NCI-H1092 (cell line): ENCODE results near the gene PLIN5.

Experiments used
- DNase-seq: peaks from one replicate; lab custom pipeline; 2025; lab: John Stamatoyannopoulos, UW

Gene PLIN5

GRCh38 chr19:4504891-4505569 is 30.0 kb downstream of the PLIN5 start:
- no peak for DNase-seq

GRCh38 chr19:4504297-4504701 is 30.7 kb downstream of the PLIN5 start:
- DNase-seq, result no peak

GRCh38 chr19:4503825-4504170 is 31.2 kb downstream of the PLIN5 start:
- no peak for DNase-seq

GRCh38 chr19:4503132-4503824 is 31.7 kb downstream of the PLIN5 start:
- no peak for DNase-seq

GRCh38 chr19:4502282-4503131 is 32.5 kb downstream of the PLIN5 start:
- no peak for DNase-seq

- DNase-seq, result no peak
Observed at GRCh38 chr19:4501691-4502090, 33.3 kb downstream of the PLIN5 start.

GRCh38 chr19:4500841-4501591 is 34.0 kb downstream of the PLIN5 start:
- no peak for DNase-seq

- no peak for DNase-seq
Observed at GRCh38 chr19:4499855-4500254, 35.2 kb downstream of the PLIN5 start.

- DNase-seq, result no peak
Observed at GRCh38 chr19:4499318-4499717, 35.7 kb downstream of the PLIN5 start.

- DNase-seq, result no peak
Observed at GRCh38 chr19:4498694-4499093, 36.3 kb downstream of the PLIN5 start.

GRCh38 chr19:4497770-4498389 is 37.1 kb downstream of the PLIN5 start:
- no peak for DNase-seq

GRCh38 chr19:4496304-4496703 is 38.7 kb downstream of the PLIN5 start:
- DNase-seq, result no peak

- no peak for DNase-seq
Observed at GRCh38 chr19:4495471-4495870, 39.6 kb downstream of the PLIN5 start.

- DNase-seq, result no peak
Observed at GRCh38 chr19:4494691-4495064, 40.3 kb downstream of the PLIN5 start.

- no peak for DNase-seq
Observed at GRCh38 chr19:4493929-4494690, 40.9 kb downstream of the PLIN5 start.

- DNase-seq, result no peak
Observed at GRCh38 chr19:4493104-4493928, 41.7 kb downstream of the PLIN5 start.

- no peak for DNase-seq
Observed at GRCh38 chr19:4492337-4493103, 42.5 kb downstream of the PLIN5 start.

GRCh38 chr19:4491446-4491845 is 43.6 kb downstream of the PLIN5 start:
- DNase-seq, result no peak

- DNase-seq, result no peak
Observed at GRCh38 chr19:4488496-4488895, 46.5 kb downstream of the PLIN5 start.
